SK-MEL-5 (cell line): Measurements from ENCODE around the gene C11orf54. TPM values are rescaled to one million over a fixed set of nuclear protein-coding genes. Genes with fewer than 3 reads are reported as not detected.
"Not testable (repeated sequence)": the region's sequence is repeated elsewhere in the genome, so short reads cannot be mapped to it uniquely, and the experiment has no call there.

ENCODE experiments used
- DNase-seq: peaks from one replicate; pipeline ENCODE4 v3.0.0-alpha.2; 2016; ENCODE audit warnings: low read depth, low spot score
- in situ Hi-C: cut with HindIII; loops from 2 replicates; pipeline ENCODE4 v1.10.0; 2016; ENCODE audit warnings: low sequenced_read_pairs, high pct_unique_total_duplicates, low pct_unique_long_range_greater_than_20kb
- total RNA-seq: library from RNA; depleted of rRNA; stranded (reverse); fragments of >200 nt; shearing (Covaris generic); gene quantifications from 2 replicates; pipeline ENCODE4 v1.2.3, GENCODE V29; 2014

C11orf54 gene
- total RNA-seq, 1 experiment from 2014 or later = 24.4 TPM

- in situ Hi-C loops = no loop called here
These were observed 11.1 kb upstream of the C11orf54 start for GRCh38 chr11:93730108-93731107.

GRCh38 chr11:93732237-93732892 is 9.1 kb upstream of the C11orf54 start:
- in situ Hi-C loops = no loop called here
- no peak for DNase-seq

More at GRCh38 chr11:93730108-93731107, 11.1 kb upstream of the C11orf54 start:
- no peak for DNase-seq

GRCh38 chr11:93733474-93733873 is 8.0 kb upstream of the C11orf54 start:
- no peak for DNase-seq
- in situ Hi-C loops = no loop called here

- in situ Hi-C loops = no loop called here
- no peak for DNase-seq
These were observed 6.8 kb upstream of the C11orf54 start for GRCh38 chr11:93734427-93735222.

GRCh38 chr11:93735627-93736026 is 5.8 kb upstream of the C11orf54 start:
- in situ Hi-C loops = no loop called here
- DNase-seq = no peak

- no peak for DNase-seq
- in situ Hi-C loops = no loop called here
These were observed 5.3 kb upstream of the C11orf54 start for GRCh38 chr11:93736129-93736528.

GRCh38 chr11:93737904-93738612 is 3.4 kb upstream of the C11orf54 start:
- DNase-seq = no peak
- in situ Hi-C loops = no loop called here

GRCh38 chr11:93738647-93739081 is 2.8 kb upstream of the C11orf54 start:
- no peak for DNase-seq
- in situ Hi-C loops = no loop called here

- in situ Hi-C loops = no loop called here
- peak; percentile 33 for DNase-seq
These were observed 1.3 kb upstream of the C11orf54 start for GRCh38 chr11:93740031-93740729.

- DNase-seq = peak; percentile 68
- in situ Hi-C loops = no loop called here
These were observed 760 bp upstream of the C11orf54 start for GRCh38 chr11:93740730-93741093.

GRCh38 chr11:93741882-93742226 is 382 bp downstream of the C11orf54 start:
- peak; percentile 44 for DNase-seq
- in situ Hi-C loops = no loop called here

- in situ Hi-C loops = no loop called here
These were observed 1.8 kb downstream of the C11orf54 start for GRCh38 chr11:93743291-93743690.

GRCh38 chr11:93744669-93745004 is 3.2 kb downstream of the C11orf54 start:
- DNase-seq = no peak
- in situ Hi-C loops = no loop called here

More at GRCh38 chr11:93743291-93743690, 1.8 kb downstream of the C11orf54 start:
- no peak for DNase-seq

GRCh38 chr11:93745005-93745755 is 3.7 kb downstream of the C11orf54 start:
- in situ Hi-C loops = not testable (repeated sequence)
- DNase-seq = peak; percentile 62

- DNase-seq = no peak
- in situ Hi-C loops = no loop called here
These were observed 4.6 kb downstream of the C11orf54 start for GRCh38 chr11:93746101-93746500.

GRCh38 chr11:93747122-93747521 is 5.7 kb downstream of the C11orf54 start:
- no peak for DNase-seq
- in situ Hi-C loops = no loop called here
